ENCODE measurements around the gene SLC24A3. TPM values are rescaled to one million over a fixed set of nuclear protein-coding genes. Genes with fewer than 3 reads are reported as not detected.

Gene SLC24A3
- total and polyA plus RNA-seq, 2 experiments from 2014 or later: not detected

GRCh38 chr20:19308146-19308545, 95.7 kb downstream of the SLC24A3 start:
- Histone ChIP-seq H3K4me2 (ENCODE audit: unreplicated experiment) (no peak overlapping the region), H3K36me3 (ENCODE audit: low read depth) (no peaks in the 10 kb centered on the region), H3K9me2 (ENCODE audit: insufficient read depth) (no peaks in the 10 kb centered on the region), H3K4me1 (ENCODE audit: insufficient read depth) (no peaks in the 10 kb centered on the region), H3K79me2 (ENCODE audit: insufficient read depth) (no peaks in the 10 kb centered on the region), H3K27me3 (replicated peaks; ENCODE audit: insufficient read depth) (no peaks in the 10 kb centered on the region), H3F3A (ENCODE audit: insufficient read depth) (no peaks in the 10 kb centered on the region), H3K9ac (no peak overlapping the region), H3K4me3 (no peak overlapping the region), H2AFZ (no peak overlapping the region), H4K20me1 (ENCODE audit: insufficient read depth) (no peaks in the 10 kb centered on the region), H3K9me3 (ENCODE audit: low read depth) (no peaks in the 10 kb centered on the region), H3K27ac (no peak overlapping the region)
- in situ Hi-C loops (cut with MboI): no loop called here
- no peak for TF ChIP-seq EZH2phosphoT487 (IDR thresholded peaks at IDR 0.05; ENCODE audit: insufficient read depth, low read depth)
- no peak for TF ChIP-seq EZH2 (IDR thresholded peaks at IDR 0.05; ENCODE audit: insufficient read depth, poor library complexity, severe bottlenecking)
- WGBS, 2 experiments (ENCODE audit: low coverage in 1 of 2, low lambda C conversion rate in 2 of 2, missing lambda C conversion rate in 2 of 2): 68% methylated on average over 3 of the region's 3 CpGs
- no peak for DNase-seq

- no peak overlapping the region for H3K27ac ChIP-seq
- H2AFZ ChIP-seq: no peak overlapping the region
- H3K9me3 ChIP-seq (ENCODE audit: low read depth): no peaks in the 10 kb centered on the region
- no peak for DNase-seq
- no peaks in the 10 kb centered on the region for H3K79me2 ChIP-seq (ENCODE audit: insufficient read depth)
- no peak overlapping the region for H3K4me3 ChIP-seq
- H3K4me2 ChIP-seq (ENCODE audit: unreplicated experiment): no peak overlapping the region
- no peaks in the 10 kb centered on the region for H3K36me3 ChIP-seq (ENCODE audit: low read depth)
- no peaks in the 10 kb centered on the region for H3K27me3 ChIP-seq (replicated peaks; ENCODE audit: insufficient read depth)
- H3K9me2 ChIP-seq (ENCODE audit: insufficient read depth): no peaks in the 10 kb centered on the region
- no peaks in the 10 kb centered on the region for H3F3A ChIP-seq (ENCODE audit: insufficient read depth)
- no peak for TF ChIP-seq EZH2 (IDR thresholded peaks at IDR 0.05; ENCODE audit: insufficient read depth, poor library complexity, severe bottlenecking)
- no peak for TF ChIP-seq EZH2phosphoT487 (IDR thresholded peaks at IDR 0.05; ENCODE audit: insufficient read depth, low read depth)
- in situ Hi-C loops (cut with MboI): no loop called here
- no peaks in the 10 kb centered on the region for H4K20me1 ChIP-seq (ENCODE audit: insufficient read depth)
- H3K4me1 ChIP-seq (ENCODE audit: insufficient read depth): no peaks in the 10 kb centered on the region
- WGBS, 2 experiments (ENCODE audit: low coverage in 1 of 2, low lambda C conversion rate in 2 of 2, missing lambda C conversion rate in 2 of 2): 45 to 65% methylated on average over 2 of the region's 2 CpGs
- H3K9ac ChIP-seq: no peak overlapping the region
Observed at GRCh38 chr20:19310541-19310940, 98.1 kb downstream of the SLC24A3 start.

GRCh38 chr20:19313342-19314069, 101.1 kb downstream of the SLC24A3 start:
- Histone ChIP-seq H3K9ac (no peak overlapping the region), H3F3A (ENCODE audit: insufficient read depth) (no peaks in the 10 kb centered on the region), H3K9me3 (ENCODE audit: low read depth) (no peaks in the 10 kb centered on the region), H3K4me3 (no peak overlapping the region), H2AFZ (no peak overlapping the region), H3K4me1 (ENCODE audit: insufficient read depth) (no peaks in the 10 kb centered on the region), H3K9me2 (ENCODE audit: insufficient read depth) (no peaks in the 10 kb centered on the region), H3K36me3 (ENCODE audit: low read depth) (no peaks in the 10 kb centered on the region), H3K27me3 (replicated peaks; ENCODE audit: insufficient read depth) (no peaks in the 10 kb centered on the region), H3K4me2 (ENCODE audit: unreplicated experiment) (no peak overlapping the region), H3K79me2 (ENCODE audit: insufficient read depth) (no peaks in the 10 kb centered on the region), H3K27ac (no peak overlapping the region), H4K20me1 (ENCODE audit: insufficient read depth) (no peaks in the 10 kb centered on the region)
- 30 to 37% methylated on average over 6 of the region's 6 CpGs for WGBS, 2 experiments (ENCODE audit: low coverage in 1 of 2, low lambda C conversion rate in 2 of 2, missing lambda C conversion rate in 2 of 2)
- no peak for TF ChIP-seq EZH2 (IDR thresholded peaks at IDR 0.05; ENCODE audit: insufficient read depth, poor library complexity, severe bottlenecking)
- no peak for TF ChIP-seq EZH2phosphoT487 (IDR thresholded peaks at IDR 0.05; ENCODE audit: insufficient read depth, low read depth)
- in situ Hi-C loops (cut with MboI): no loop called here
- no peak for DNase-seq

- Histone ChIP-seq H3K4me2 (ENCODE audit: unreplicated experiment) (no peak overlapping the region), H4K20me1 (ENCODE audit: insufficient read depth) (no peaks in the 10 kb centered on the region), H3K36me3 (ENCODE audit: low read depth) (no peaks in the 10 kb centered on the region), H3K9ac (no peak overlapping the region), H3K9me2 (ENCODE audit: insufficient read depth) (no peaks in the 10 kb centered on the region), H3K79me2 (ENCODE audit: insufficient read depth) (no peaks in the 10 kb centered on the region), H3K9me3 (ENCODE audit: low read depth) (no peaks in the 10 kb centered on the region), H3K27me3 (replicated peaks; ENCODE audit: insufficient read depth) (no peaks in the 10 kb centered on the region), H3K4me3 (no peak overlapping the region), H3K4me1 (ENCODE audit: insufficient read depth) (no peaks in the 10 kb centered on the region), H3F3A (ENCODE audit: insufficient read depth) (no peaks in the 10 kb centered on the region), H2AFZ (no peak overlapping the region), H3K27ac (no peak overlapping the region)
- TF ChIP-seq EZH2phosphoT487 (IDR thresholded peaks at IDR 0.05; ENCODE audit: insufficient read depth, low read depth) (no peak), EZH2 (IDR thresholded peaks at IDR 0.05; ENCODE audit: insufficient read depth, poor library complexity, severe bottlenecking) (no peak)
- no peak for DNase-seq
- 77 to 83% methylated on average over 7 of the region's 7 CpGs for WGBS, 2 experiments (ENCODE audit: low coverage in 1 of 2, low lambda C conversion rate in 2 of 2, missing lambda C conversion rate in 2 of 2)
- in situ Hi-C loops (cut with MboI): no loop called here
Observed at GRCh38 chr20:19314621-19315020, 102.2 kb downstream of the SLC24A3 start.
